NCI-H526 (cell line): ENCODE data around the gene SLC4A2.

Source experiments
- DNase-seq, 2 experiments: peaks; one replicate each; lab custom pipeline; 2025; lab: John Stamatoyannopoulos, UW

SLC4A2 gene

DNA sequence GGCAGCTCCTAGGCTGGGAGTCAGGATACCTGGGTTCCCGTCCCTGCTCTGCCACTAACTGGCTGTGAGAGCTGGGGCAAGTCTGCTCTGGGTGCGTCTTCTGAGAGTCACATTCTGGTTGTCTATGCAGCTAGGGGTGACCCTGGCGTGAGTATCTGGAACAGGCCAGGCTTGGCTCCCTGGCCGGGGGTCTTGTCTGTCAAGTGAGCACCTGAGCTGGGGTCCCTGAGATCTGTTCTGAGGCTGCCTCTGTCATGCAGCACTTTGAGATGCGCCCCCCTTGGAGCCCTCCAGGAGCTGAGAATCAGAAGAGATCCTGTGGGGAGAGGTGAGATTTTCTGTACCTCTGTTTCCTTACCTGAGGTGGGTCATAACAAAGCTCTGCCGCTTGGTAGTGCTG, 34.4 kb downstream of the SLC4A2 start:
- no peak for DNase-seq

DNA sequence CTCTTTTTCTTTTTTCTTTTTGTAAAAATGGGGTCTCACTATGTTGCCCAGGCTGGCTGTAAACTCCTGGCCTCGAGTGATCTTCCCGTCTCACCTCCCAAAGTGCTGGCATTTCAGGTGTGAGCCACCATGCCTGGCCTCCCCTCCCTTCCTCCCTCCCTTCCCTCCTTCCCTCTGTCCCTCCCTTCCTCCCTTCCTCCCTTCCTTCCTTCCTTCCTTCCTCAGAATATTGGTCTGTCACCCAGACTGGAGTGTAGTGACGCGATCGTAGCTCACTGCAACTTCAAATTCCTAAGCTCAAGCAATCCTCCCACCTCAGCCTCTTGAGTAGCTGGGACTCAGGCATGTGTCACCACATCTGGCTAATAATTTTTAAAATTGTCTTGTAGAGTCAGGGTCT, 35.3 kb downstream of the SLC4A2 start:
- no peak for DNase-seq

DNA sequence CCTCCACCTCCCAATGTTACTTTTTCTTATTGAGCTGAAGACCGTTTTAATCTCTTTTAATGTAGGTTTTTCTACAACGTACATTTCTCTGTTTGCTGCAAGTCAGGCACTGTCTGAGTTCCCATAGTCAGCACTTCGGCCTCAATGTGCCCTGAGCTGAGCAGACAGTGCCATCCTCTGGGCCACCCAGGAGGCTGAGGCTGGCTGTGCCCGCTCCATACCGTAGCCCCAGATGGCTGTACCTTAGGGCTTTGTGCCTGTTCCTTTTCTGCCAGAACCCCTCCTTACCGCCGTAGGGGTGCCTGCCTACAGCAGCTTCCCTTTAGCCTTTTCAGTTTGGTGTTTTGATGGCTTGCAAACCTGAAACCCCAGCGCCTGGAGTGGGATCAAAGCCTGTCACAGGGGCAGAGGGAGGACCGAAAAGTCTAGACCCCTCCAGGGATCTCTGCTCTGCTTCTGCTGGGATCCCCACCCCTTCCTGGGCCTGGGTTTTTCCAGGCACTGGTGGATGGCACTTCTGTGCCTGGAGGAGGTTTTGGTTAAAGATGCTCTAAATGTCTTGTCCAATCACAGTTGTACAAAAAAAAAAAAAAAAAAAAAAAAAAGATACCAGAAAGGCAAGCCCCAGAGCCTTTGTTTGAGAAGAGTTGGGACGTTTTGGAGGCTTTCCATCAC, 35.9 kb downstream of the SLC4A2 start:
- no peak for DNase-seq

DNA sequence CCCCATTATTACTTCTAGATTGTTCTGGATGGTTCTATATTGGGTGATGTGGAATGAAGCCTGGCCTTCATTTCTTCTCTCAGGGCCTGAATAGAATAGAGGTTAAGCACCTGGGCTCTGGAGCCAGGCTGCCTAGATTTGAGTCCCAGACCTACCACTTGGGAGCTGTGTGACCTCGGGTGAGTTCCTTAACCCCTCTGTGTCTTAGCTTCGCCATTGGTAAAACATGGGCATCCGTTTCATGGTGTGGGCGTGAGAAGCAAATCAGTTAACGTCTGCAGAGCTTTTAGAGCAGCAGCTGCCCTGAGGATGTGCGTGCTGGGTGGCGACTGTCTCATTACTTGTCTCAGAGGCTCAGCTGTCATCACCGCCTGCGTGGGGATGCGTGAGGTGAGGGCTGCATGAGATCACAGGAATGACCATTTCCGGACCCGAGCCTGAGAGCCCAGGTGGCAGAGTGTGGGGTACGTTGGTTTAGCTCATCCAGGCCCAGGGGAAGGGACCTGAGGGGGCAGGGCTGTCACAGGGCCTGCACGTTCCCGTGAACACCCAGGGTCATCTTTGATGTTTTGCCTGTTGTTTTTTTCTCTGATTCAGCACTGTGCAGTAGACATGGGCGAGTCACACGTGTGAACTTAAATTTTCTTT, 36.6 kb downstream of the SLC4A2 start:
- no peak for DNase-seq

DNA sequence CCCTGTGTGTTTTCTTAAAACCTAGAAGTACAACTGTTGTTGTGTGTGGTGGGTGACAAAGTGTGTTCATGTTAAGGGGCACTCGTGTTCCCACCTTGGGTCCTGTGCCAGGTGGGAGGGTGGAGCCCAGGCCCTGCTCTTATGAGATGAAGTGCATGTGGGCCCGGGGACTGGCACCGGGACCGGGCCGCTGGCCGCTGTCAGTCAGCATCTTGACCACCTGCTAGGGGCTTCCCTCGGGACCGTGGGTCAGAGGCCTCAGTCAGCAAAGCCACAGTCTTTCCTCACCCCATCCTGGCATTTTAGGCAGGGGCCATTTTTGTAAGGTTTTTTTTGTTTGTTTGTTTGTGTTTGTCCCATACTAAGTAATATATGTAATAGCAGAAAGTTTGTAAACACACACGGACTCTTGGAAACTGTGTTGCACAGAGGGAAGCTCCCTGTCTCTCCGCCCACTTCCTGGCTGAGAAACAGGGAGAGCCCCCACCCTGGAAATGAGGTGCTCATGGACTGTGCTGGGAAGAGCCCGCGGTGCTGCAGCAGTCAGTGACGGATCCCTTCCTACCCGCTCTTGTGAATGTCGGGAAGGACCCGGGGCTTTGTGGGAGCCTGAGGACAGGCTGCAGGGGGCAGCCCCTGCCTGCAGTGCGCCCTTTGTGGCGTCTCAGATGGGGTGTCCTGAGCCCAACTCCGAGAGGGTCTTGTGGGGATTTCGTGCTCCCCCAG, 40.3 kb downstream of the SLC4A2 start:
- DNase-seq = no peak

DNA sequence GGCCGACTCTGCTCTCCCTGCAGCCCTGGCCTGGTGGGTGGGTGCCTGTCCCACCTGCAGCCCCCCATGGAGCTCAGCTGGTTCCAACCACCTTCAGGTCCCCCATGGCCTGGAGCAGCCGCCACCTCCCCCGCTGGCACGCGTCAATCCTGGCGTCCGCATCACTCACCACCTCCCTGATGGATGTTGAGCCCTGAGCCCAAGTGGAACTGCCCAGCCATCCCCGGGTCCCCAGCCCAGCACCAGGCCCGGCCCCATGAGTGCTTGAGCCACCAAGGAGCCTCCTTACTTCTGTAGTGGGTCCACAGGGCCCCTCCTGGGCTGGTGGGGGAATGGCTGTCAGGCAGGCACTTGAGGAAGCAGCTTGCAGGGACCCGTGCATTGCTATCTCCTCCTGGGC, 41.5 kb downstream of the SLC4A2 start:
- no peak for DNase-seq

DNA sequence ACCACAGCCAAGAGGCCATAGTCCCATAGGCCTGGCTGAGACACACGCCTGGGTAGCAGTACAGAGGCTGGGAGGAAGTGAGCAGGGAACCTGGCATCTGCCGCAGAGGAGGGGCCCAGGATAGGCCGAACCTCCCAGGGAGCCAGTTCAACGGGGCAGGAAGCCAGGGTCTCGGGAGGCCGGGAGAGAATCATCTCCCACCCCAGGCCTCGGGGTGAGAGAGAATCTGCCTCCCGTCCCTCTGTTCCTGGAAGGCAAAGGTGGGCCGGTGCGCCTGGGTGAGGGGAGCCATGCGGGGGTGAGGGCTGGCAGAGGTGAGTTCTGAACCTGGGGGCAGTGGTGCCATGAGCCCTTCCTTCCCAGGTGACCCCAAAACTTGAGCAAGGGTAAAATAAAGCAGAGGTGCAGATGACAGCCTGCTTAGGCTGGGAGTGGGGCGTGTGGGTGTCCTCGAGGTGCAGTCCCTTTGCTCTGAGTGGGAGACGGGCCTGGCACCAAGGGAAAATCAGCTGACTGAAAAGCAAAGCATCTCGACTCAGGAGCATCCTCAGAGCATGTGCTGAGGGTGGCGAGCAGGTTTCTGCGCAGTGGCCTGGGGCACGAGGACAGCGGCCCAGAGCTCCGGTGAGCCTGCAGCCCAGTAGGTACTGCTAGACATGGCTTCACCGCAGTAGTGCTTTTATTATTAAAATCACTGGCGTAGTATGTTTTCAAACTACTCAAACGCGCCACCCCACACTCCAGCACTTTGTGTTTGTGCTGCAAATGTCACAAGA, 42.4 kb downstream of the SLC4A2 start:
- DNase-seq = no peak

DNA sequence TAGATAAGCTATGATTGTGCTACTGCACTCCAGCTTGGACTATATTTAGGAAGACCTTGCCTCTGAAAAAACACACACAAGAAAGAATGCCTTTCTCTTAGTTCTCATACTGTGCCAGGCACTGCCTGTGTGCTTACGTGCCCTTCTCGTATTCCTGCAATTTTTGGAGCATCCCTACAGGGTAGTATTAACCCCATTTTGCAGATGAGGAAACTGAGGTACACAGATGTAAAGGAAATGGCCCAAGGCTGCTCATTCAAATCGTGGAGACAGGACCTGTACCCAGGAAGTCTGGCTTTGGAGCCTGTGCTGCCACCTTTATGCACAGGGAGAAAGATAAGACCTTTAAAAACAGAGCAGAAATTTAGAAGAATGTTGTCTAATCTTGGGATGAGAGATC, 43.6 kb downstream of the SLC4A2 start:
- DNase-seq = no peak

DNA sequence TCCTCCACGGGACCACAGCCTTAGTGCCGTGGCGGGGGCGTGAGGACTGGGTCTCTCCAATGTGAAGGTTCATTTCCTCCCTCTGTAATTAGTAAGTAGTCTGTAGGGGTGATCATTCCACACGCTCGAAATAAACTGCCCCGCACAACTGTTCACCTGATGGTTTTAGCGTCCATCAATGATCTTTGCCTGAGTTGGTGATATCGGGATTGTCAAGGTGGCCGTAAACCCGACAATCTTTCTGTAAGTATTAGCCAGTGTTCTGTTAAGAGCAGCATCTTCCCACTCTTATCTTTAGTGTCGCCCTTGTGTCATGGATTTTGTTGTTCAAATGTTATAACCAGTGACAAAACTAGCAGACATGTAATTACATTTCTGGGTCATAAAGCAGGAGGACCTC, 44.6 kb downstream of the SLC4A2 start:
- no peak for DNase-seq

DNA sequence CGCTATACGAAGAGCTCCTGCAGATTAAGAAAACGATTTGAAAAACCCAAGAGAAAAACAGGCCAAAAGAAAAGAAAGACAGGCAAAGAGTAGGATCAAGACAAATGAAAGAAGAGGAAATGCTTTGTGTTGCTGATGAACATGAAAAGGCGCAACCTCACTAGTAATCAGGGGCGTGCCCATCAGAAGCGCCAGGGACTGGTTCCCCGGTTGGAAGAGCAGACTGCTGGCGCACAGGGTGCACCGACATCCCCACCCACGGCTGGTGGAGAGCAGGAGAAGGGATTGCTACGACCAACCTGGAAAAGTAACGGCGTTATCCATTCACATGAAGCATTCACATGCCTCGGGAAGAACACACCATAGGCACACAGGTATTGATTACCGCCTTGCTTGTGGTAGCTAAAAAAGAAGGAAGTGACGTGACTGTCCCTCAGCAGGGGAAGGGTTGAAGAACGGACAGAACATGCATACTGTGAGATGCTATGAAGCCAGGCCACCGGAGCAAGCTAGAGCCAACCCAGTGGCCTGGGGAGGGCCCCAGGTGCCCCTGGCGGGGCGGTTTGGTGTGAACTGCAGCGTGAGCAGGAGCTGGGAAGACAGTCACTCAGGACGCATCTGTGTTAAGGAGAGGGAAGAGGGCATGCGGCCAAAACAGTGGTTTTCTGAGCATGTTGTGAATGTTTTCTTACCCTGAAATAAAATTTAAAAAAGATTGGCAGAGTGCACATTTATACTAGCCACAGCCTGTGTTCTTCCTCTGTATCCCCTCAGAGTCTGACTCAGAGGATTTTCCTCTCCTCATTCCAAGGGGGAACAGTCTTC, 45.2 kb downstream of the SLC4A2 start:
- DNase-seq = no peak

DNA sequence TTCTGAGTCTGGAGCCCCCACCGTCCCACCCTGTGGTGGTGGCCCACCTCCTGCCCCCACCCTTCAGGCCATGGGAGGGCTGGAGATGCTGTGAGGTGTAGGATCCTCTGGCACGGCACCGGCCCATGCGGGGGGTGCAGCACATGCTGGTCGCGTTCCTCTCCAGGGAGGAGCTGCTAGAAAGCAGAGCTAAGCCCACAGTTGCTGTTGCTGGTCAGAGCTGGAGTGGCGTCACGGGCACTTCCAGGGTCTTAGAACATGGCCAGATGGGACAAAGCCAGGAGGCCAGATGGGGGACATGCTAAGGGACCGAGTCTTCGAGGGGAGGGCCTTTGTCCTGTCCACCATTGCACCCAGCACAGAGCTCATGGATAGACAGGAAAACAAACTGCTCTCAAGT, 48.5 kb downstream of the SLC4A2 start:
- DNase-seq = no peak

DNA sequence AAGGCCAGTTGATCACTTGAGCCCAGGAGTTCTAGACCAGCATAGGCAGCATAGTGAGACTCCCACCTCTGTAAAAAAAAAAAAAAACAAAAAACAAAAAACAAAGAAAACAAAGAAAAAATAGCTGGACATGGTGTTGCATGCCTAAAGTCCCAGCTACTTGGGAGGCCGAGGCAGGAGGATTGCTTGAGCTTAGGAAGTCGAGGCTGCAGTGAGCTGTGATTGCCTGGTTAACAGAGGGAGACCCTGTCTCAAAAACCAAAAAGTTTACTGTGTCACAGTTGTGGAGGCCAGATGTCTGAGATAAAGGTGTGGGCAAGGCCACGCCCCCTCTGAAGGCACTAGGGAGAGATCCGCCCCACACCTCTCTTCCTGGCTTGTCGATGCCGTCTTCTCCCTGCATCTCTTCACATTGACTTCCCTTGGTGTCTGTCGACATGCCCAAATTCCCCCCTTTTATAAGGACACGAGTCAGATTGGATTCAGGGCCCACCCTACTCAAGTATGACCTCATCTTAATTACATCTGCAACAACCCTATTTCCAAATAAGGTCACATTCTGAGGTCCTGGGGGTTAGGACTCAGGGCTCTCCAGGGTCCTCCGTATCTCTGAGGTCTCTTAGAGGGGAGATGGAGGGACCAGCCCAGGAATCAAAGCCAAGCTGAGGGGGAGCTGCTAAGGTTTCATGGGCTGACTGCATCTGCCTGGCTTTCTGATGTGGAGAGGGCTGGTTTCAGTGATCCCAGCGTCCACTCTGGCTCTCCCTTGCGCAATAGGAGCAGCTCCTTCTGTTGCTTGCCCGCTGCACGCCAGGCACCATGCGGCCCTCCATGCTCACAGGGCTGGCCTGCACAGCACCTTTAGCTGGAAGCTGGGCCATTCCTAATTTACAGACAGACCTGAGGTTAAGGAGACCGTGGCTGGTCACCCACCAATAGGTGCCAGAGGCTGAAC, 50.0 kb downstream of the SLC4A2 start:
- DNase-seq = no peak

DNA sequence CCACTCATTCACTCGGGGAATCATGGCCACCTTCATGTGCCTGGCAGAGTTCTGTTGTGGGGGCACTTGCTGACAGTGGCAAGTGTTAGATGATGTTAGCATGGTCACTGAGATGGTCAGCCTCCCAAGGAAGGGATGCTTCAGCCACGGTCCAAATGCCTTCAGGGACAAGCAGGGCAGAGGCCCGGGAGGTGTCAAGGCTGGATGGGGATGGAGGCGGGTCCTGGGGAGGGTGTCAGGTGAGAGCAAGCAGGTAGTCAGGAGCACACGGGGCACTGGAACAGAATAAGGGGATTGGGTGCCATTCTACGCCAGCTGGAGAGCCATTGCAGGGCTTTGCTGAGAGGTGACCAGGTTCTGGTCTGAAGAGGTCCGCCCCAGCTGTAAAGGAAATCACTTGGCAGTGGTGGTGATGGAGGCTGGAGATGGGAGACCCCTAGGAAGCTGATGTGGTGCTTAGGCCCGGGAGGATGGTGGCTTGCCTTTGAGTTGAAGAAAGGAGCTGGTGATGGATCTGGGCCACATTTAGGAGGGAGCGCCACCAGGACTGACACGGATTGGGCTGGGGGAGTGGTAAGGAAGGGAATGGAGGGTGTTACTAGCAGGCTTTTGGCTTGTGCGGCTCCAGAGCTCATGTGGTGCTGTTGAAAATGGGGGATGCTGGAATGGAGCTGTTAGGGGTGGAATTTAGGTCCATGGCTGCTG, 51.0 kb downstream of the SLC4A2 start:
- no peak for DNase-seq

DNA sequence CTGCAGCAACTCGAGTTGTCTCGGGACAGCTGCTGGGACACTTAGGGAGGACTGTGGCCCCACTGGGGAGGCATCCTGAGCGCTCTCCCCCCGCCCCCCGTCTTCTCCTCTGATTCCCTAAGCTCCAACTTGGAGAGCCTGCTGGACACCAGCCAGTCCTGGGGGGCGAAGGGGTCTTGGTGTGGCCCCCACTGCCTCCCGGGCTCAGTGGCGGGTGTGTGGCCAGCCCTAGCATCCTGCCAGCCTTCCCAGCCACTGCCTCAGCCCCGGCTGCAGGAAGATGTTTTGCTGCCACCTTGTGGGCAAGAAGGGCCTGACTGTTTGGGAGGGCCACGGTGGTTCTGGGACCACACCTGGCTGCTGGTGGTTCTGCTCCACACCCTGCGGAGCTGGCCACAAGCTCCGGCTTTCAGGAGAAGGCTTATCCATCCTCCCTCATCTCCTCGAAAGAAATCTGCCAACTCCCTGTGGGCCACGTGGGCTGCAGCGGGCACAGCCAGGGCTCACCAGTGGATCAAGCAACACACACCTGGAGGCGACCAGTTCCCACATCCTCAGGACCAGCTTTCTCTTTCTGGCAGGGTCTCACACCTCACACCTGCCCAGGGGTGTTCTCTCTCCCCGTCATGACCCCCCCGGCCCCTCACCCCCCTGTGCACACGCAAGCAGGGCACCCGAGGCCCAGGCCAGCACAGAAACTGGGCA, 51.7 kb downstream of the SLC4A2 start:
- peak; percentile 26 to 86 for DNase-seq

DNA sequence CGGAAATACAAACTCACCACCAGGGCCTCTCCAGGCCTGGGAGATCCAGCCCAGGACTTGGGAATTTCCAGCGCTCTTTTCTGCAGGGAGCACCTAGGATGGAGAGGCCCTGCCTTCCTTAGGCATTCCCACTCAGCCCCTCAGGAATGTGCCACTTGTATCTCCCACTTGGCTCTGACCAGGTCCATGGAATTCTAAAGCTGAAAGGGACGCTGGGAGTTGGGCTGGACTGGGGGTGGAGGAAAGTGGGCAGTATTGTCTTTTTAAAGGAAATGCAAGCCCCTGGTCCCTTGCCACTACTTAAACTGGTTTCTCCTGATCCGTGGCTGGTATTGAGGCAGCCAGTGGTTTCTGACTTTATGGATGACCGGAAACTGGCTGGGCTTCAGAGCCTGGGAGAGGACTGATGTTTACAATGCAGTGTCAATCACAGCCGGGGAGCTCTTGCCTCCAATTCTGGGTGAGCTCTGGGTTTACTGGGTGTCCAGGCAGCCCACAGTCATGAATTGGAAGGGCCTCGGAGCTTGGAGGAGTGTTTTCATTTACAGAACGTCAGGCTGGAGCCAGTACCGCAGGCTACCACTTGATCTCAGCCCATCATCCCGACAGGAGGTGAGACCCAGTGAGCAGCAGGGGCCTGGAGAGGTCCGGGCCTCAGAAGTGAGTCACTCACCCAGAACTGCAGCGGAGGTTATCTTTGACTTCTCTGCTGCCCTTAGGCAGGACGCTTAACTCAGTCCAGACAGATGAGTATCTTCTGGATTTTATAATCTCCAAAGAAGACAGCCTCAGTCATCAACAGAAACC, 54.2 kb downstream of the SLC4A2 start:
- DNase-seq = peak in 1 of 2 experiments; percentile 16

DNA sequence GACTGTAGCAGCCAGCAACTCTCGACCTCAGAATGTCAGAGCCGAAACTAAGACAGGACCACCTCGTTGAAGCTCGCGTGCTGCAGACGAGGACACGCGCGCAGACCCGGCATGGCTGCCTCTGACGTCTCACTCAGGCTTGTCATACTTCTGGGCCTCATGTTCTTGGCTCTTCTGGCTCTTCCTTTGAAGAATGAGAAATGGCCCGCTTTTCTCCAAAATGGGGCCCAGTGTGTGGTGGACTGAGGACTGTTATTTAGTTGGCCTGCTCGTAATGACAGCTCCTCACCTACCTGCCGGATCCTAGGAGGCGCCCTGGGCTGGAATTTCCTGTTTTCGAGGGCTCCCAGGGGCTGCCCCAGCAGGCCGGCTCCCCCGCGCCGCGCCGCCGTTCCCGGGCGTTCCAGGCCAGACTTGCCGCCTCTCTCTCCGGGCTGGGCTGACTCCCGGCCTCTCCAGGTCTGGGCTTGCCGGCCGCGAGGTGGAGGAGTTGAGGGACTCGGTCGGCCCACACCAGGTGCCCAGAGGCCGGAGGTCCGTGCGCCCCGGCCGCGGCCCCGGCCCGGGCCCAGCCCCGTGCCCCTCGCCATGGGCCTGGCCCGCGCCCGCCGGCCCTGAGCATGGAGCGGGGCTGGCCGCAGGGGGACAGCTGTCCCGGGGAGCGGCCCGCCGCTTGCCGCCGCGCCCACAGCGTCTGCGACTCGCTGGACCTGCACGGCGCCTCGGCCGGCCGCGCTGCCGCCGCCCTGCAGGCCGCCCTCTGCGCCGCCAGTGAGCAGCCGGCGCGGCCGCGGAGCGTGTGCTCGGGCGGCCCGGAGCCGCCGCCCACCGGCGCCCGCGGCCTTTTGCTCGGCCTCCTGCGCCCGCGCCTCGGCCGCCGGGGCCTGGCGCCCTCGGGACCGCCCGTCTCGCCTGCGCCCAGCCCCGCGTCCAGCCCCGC, 55.0 kb downstream of the SLC4A2 start:
- peak in 1 of 2 experiments; percentile 48 for DNase-seq
